OCI-LY1 (cell line): ENCODE measurements around the gene KCNMA1.

Experiments used
- CTCF ChIP-seq: fragments of 200-600 bp; sonication (generic), shearing (Covaris generic); IDR thresholded peaks from 2 replicates; pipeline ENCODE4 v1.5.1; 2017; ENCODE audit warnings: mild to moderate bottlenecking, antibody characterized with exemption, low read length, moderate library complexity, mixed read lengths
- EZH2 ChIP-seq: fragments of 200-600 bp; sonication (generic), shearing (Covaris generic); IDR thresholded peaks from 2 replicates; pipeline ENCODE4 v1.8.0; 2017; ENCODE audit warnings: borderline replicate concordance, mixed run types, mild to moderate bottlenecking, antibody characterized with exemption, low read length, moderate library complexity, mixed read lengths

GRCh38 chr10:77168861-77169260 is 468.7 kb downstream of the KCNMA1 start:
- no peak for TF ChIP-seq CTCF
- no peak for TF ChIP-seq EZH2
